K562 (cell line): Measurements from ENCODE around the gene LGI4. TPM values are rescaled to one million over a fixed set of nuclear protein-coding genes. Genes with fewer than 3 reads are reported as not detected.

Source experiments
- BDP1 ChIP-seq: IDR thresholded peaks from 3 replicates; pipeline ENCODE4 v1.6.1; 2011; ENCODE audit not compliant: insufficient read length, insufficient read depth
- CREB3 ChIP-seq: fragments of 450-650 bp; conservative IDR thresholded peaks from 2 replicates; pipeline ENCODE4 v1.6.1; 2016; ENCODE audit warnings: missing genetic modification characterization, low read depth, mild to moderate bottlenecking, missing compliant biosample characterization, moderate library complexity
- CTCFL ChIP-seq: IDR thresholded peaks from 2 replicates; pipeline ENCODE4 v1.6.1; 2011; ENCODE audit warnings: borderline replicate concordance, low read depth, mild to moderate bottlenecking, moderate library complexity, low read length; ENCODE audit not compliant: insufficient read depth, poor library complexity, severe bottlenecking
- EWSR1 ChIP-seq: fragments of 450-650 bp; IDR thresholded peaks from 2 replicates; pipeline ENCODE4 v1.6.1; 2018; ENCODE audit warnings: borderline replicate concordance, mild to moderate bottlenecking, low read depth, moderate library complexity; ENCODE audit not compliant: partially characterized antibody
- FUS ChIP-seq: fragments of 200-400 bp; formaldehyde crosslinking; optimal IDR thresholded peaks from 2 replicates; pipeline ENCODE3; 2017; ENCODE audit warnings: low read depth, low read length
- HINFP ChIP-seq: fragments of 450-650 bp; conservative IDR thresholded peaks from 2 replicates; pipeline ENCODE4 v1.6.1; 2016; ENCODE audit warnings: missing genetic modification characterization, low read depth, mild to moderate bottlenecking, control low read depth, missing compliant biosample characterization
- HOXB6 ChIP-seq: fragments of 250-450 bp; sonication (Bioruptor Pico); IDR thresholded peaks from 2 replicates; pipeline ENCODE4 v1.5.1; 2022; ENCODE audit warnings: mild to moderate bottlenecking, borderline replicate concordance
- KLF6 ChIP-seq: fragments of 250-450 bp; sonication (Bioruptor Pico); IDR thresholded peaks from 2 replicates; pipeline ENCODE4 v1.4.0; 2020; ENCODE audit warnings: mild to moderate bottlenecking, moderate library complexity, borderline replicate concordance
- MXI1 ChIP-seq: IDR thresholded peaks from 2 replicates; pipeline ENCODE4 v1.6.1; 2011; ENCODE audit warnings: low read depth, mild to moderate bottlenecking, improper control_type of control experiment, low read length
- NUFIP1 ChIP-seq: fragments of 450-650 bp; IDR thresholded peaks from 2 replicates; pipeline ENCODE4 v1.6.1; 2018; ENCODE audit not compliant: partially characterized antibody
- SAFB ChIP-seq: fragments of 200-400 bp; formaldehyde crosslinking; IDR thresholded peaks from 2 replicates; pipeline ENCODE4 v1.6.1; 2017; ENCODE audit warnings: low read depth, low read length, borderline replicate concordance
- SMAD1 ChIP-seq: fragments of 150-350 bp; IDR thresholded peaks from 2 replicates; pipeline ENCODE4 v1.6.1; 2014; ENCODE audit warnings: low read length, low read depth; ENCODE audit not compliant: partially characterized antibody
- SMARCA5 ChIP-seq: fragments of 450-650 bp; IDR thresholded peaks from 2 replicates; pipeline ENCODE4 v1.6.1; 2016
- ZNF324 ChIP-seq: fragments of 250-450 bp; sonication (Bioruptor Pico); IDR thresholded peaks from 2 replicates; pipeline ENCODE4 v1.4.0; 2020; ENCODE audit warnings: mild to moderate bottlenecking
- ZNF592 ChIP-seq: fragments of 450-650 bp; IDR thresholded peaks from 2 replicates; pipeline ENCODE4 v1.6.1; 2017; ENCODE audit warnings: antibody characterized with exemption, mild to moderate bottlenecking
- polyA plus RNA-seq, 8 experiments: library from polyadenylated mRNA; depleted of rRNA in 4 of 8; stranded (reverse) in 5 of 8; unstranded in 3 of 8; fragments of >200 nt; fragmentation: Nextera tagmentation in 2 of 8; fragmentation: Illumina TruSeq in 1 of 8; extraction: Ambion mirVana in 2 of 8; extraction: Trizol in 1 of 8; gene quantifications; 2 replicates each; pipeline versions ENCODE4 v1.2.1 to v1.2.3, GENCODE V29; 2011 to 2014; ENCODE audit warnings: inconsistent platforms in 1 of 8, missing spikeins in 1 of 8
- total RNA-seq, 7 experiments: library from RNA; depleted of rRNA in 6 of 7; stranded (reverse); fragments of >200 nt in 6 of 7; fragmentation: Illumina TruSeq in 2 of 7; extraction: Trizol in 2 of 7; gene quantifications; 2 replicates each; pipeline versions ENCODE4 v1.2.1 to v1.2.3, GENCODE V29; 2011 to 2021; ENCODE audit warnings: low replicate concordance in 1 of 7

Gene LGI4
- total and polyA plus RNA-seq, 9 of the 15 experiments (the other 6 are each of a cell fraction or from before 2014, with no cell fraction given): 0.14 to 0.30 (median 0.24) TPM; not detected in 4

GRCh38 chr19:35165200-35166058, 30.6 kb upstream of the LGI4 start (continued):
- TF ChIP-seq HOXB6 (CRISPR knock-in tag) (no peak), SAFB (no peak), SMAD1 (no peak), NUFIP1 (peak; percentile 84), HINFP (tag) (peak; percentile 88), BDP1 (no peak), EWSR1 (no peak), SMARCA5 (peak; percentile 94), CTCFL (no peak), KLF6 (CRISPR knock-in tag) (peak; percentile 93), FUS (no peak), ZNF324 (CRISPR knock-in tag) (peak; percentile 50; the same call in 1 of the 2 replicates), CREB3 (peak; percentile 98), MXI1 (no peak; the same call in 1 of the 2 replicates), ZNF592 (peak; percentile 98)
